ENCODE results near the gene FILIP1L. TPM values are rescaled to one million over a fixed set of nuclear protein-coding genes. Genes with fewer than 3 reads are reported as not detected.

Gene FILIP1L
- polyA plus RNA-seq, 1 donor (not counting 4 experiments of a cell fraction or from before 2014, with no cell fraction given), result 14.7 TPM

- H3K4me1 ChIP-seq (ENCODE audit: control insufficient read depth, extremely low read depth, insufficient read depth, low read length), result no peaks in the 10 kb centered on the region
- no peaks in the 10 kb centered on the region for H3K36me3 ChIP-seq (ENCODE audit: control insufficient read depth in 2 of 2, extremely low read depth in 1 of 2, insufficient read depth in 2 of 2, low read length in 2 of 2)
- H3K27me3 ChIP-seq (ENCODE audit: control insufficient read depth, extremely low read depth, insufficient read depth, low read length), result no peaks in the 10 kb centered on the region
- no peak overlapping the region for H3K9ac ChIP-seq (ENCODE audit: control insufficient read depth, extremely low read depth, insufficient read depth, low read length)
- dilution Hi-C loops (cut with MboI; ENCODE audit: extremely low pct_ligation_motif_present, low sequenced_read_pairs), result no loop called here
- no peak overlapping the region for H3K27ac ChIP-seq (ENCODE audit: control insufficient read depth, insufficient read depth, low read length)
- no peak for DNase-seq (ENCODE audit: low read depth, low spot score)
- H3K4me3 ChIP-seq (ENCODE audit: control insufficient read depth in 2 of 3, extremely low read depth in 1 of 3, insufficient read depth in 2 of 3, low read depth in 1 of 3, low read length in 3 of 3), result no peak overlapping the region
- H3K79me2 ChIP-seq (ENCODE audit: control insufficient read depth, insufficient read depth, low read length), result no peaks in the 10 kb centered on the region
- TF ChIP-seq EZH2 (IDR thresholded peaks at IDR 0.05; ENCODE audit: low read length) (no peak), CTCF (optimal IDR thresholded peaks at IDR 0.05 in 1 of 3, IDR thresholded peaks at IDR 0.05 in 1 of 3, conservative IDR thresholded peaks at IDR 0.05 in 1 of 3; ENCODE audit: extremely low read depth in 1 of 3, insufficient read depth in 2 of 3, low read length in 3 of 3) (no peak)
- no peak overlapping the region for H2AFZ ChIP-seq (ENCODE audit: control insufficient read depth, low read length)
- no peaks in the 10 kb centered on the region for H3K9me3 ChIP-seq (ENCODE audit: control insufficient read depth, low read depth, low read length)
- no peak overlapping the region for H3K4me2 ChIP-seq (ENCODE audit: control insufficient read depth, extremely low read depth, insufficient read depth, low read depth, low read length)
- FAIRE-seq, result no peak
- no peaks in the 10 kb centered on the region for H3K9me1 ChIP-seq (ENCODE audit: control insufficient read depth, extremely low read depth, insufficient read depth, low read length)
- H4K20me1 ChIP-seq (ENCODE audit: control insufficient read depth, extremely low read depth, insufficient read depth, low read length), result no peaks in the 10 kb centered on the region
These were observed 160.7 kb downstream of the FILIP1L start for GRCh38 chr3:99953596-99953995.

- Histone ChIP-seq H3K9me3 (ENCODE audit: control insufficient read depth, low read depth, low read length) (no peaks in the 10 kb centered on the region), H3K27ac (ENCODE audit: control insufficient read depth, insufficient read depth, low read length) (no peak overlapping the region), H3K79me2 (ENCODE audit: control insufficient read depth, insufficient read depth, low read length) (no peaks in the 10 kb centered on the region), H3K27me3 (ENCODE audit: control insufficient read depth, extremely low read depth, insufficient read depth, low read length) (no peaks in the 10 kb centered on the region), H3K4me3 (ENCODE audit: control insufficient read depth in 2 of 3, extremely low read depth in 1 of 3, insufficient read depth in 2 of 3, low read depth in 1 of 3, low read length in 3 of 3) (no peak overlapping the region), H4K20me1 (ENCODE audit: control insufficient read depth, extremely low read depth, insufficient read depth, low read length) (no peaks in the 10 kb centered on the region), H3K4me2 (ENCODE audit: control insufficient read depth, extremely low read depth, insufficient read depth, low read depth, low read length) (no peak overlapping the region), H3K9me1 (ENCODE audit: control insufficient read depth, extremely low read depth, insufficient read depth, low read length) (no peaks in the 10 kb centered on the region), H3K36me3 (ENCODE audit: control insufficient read depth in 2 of 2, extremely low read depth in 1 of 2, insufficient read depth in 2 of 2, low read length in 2 of 2) (no peaks in the 10 kb centered on the region), H3K4me1 (ENCODE audit: control insufficient read depth, extremely low read depth, insufficient read depth, low read length) (no peaks in the 10 kb centered on the region), H3K9ac (ENCODE audit: control insufficient read depth, extremely low read depth, insufficient read depth, low read length) (no peak overlapping the region), H2AFZ (ENCODE audit: control insufficient read depth, low read length) (no peak overlapping the region)
- DNase-seq (ENCODE audit: low read depth, low spot score) (no peak), FAIRE-seq (peak; percentile 53)
- dilution Hi-C loops (cut with MboI; ENCODE audit: extremely low pct_ligation_motif_present, low sequenced_read_pairs), result no loop called here
- TF ChIP-seq EZH2 (IDR thresholded peaks at IDR 0.05; ENCODE audit: low read length), result no peak
- TF ChIP-seq CTCF (optimal IDR thresholded peaks at IDR 0.05 in 1 of 3, IDR thresholded peaks at IDR 0.05 in 1 of 3, conservative IDR thresholded peaks at IDR 0.05 in 1 of 3; ENCODE audit: extremely low read depth in 1 of 3, insufficient read depth in 2 of 3, low read length in 3 of 3), result no peak
These were observed 162.0 kb downstream of the FILIP1L start for GRCh38 chr3:99952306-99952705.

All from keratinocyte (primary cell).